GM23248 (cell line): ENCODE measurements around the gene CRNKL1.

Experiments
- EZH2 ChIP-seq: fragments of 200-600 bp; sonication (generic); IDR thresholded peaks from 2 replicates; pipeline ENCODE4 v1.6.1; 2018; ENCODE audit warnings: antibody characterized with exemption, mild to moderate bottlenecking; ENCODE audit not compliant: insufficient read depth, poor library complexity, severe bottlenecking
- EZH2phosphoT487 ChIP-seq: fragments of 200-600 bp; sonication (generic); IDR thresholded peaks from 2 replicates; pipeline ENCODE4 v1.6.1; 2018; ENCODE audit warnings: antibody characterized with exemption, moderate library complexity, mild to moderate bottlenecking, low read depth; ENCODE audit not compliant: insufficient read depth

DNA sequence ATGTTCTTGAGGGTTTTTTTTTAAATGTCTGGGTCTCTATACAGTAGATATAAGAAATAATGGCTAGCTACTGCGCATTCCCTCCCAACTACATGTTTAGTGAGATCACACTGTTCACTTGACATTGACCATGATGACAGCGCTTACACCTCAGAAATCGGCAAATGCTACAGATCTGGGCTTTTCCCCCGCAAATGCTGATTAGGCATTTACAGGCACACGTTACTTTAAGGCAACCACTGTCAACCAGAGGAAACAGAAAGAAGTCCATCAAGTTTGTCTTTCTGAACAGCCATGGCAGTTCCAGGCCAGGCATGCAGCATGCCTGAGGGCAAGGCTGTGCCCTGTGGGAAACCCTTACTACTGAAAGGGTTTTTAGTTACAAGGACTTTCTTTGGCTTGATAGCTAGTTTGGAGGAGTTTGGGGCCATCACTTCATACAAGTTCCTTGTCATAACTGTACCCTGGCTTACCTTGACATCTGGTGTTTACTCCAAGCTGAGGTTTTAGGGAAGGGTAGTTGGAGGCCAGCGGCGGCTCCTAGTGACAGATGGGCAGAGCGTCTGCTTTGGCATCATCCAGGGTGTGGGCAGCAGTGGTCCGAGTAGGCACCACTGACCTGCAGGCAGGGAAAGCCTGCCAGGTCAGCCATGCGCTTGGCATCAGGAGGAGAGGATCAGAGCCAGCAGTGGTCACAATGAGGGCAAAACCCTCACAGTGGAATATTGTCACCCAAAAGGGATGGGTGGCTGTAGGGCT is 43.0 kb upstream of the CRNKL1 start:
- TF ChIP-seq EZH2 (no peak), EZH2phosphoT487 (no peak)
